Thyroid gland (tissue), 4 donors: ENCODE results near the gene LAMA2. TPM values are rescaled to one million over a fixed set of nuclear protein-coding genes. Genes with fewer than 3 reads are reported as not detected.

Experiments used
- DNase-seq, 2 donors: peaks; one replicate each; pipeline ENCODE4 v3.0.0-alpha.2; 2019
- H3K27ac ChIP-seq, 3 donors: fragments of 200-600 bp; sonication (generic); 1 replicate in 2 of 3; 2 replicates in 1 of 3; pipeline ENCODE4 v1.5.1; 2016 to 2019; ENCODE audit warnings: mild to moderate bottlenecking in 1 of 3, moderate library complexity in 1 of 3
- H3K27me3 ChIP-seq: fragments of 200-600 bp; sonication (generic); one replicate; pipeline ENCODE4 v1.5.1; 2019
- H3K36me3 ChIP-seq, 2 donors: fragments of 200-600 bp; sonication (generic); one replicate each; pipeline ENCODE4 v1.5.1; 2016 to 2019
- H3K4me1 ChIP-seq, 2 donors: fragments of 200-600 bp; sonication (generic); one replicate each; pipeline ENCODE4 v1.5.1; 2017 to 2019
- H3K4me3 ChIP-seq, 3 donors: fragments of 200-600 bp; sonication (generic); replicated peaks in 1 of 3; 1 replicate in 2 of 3; 2 replicates in 1 of 3; pipeline ENCODE4 v1.5.1; 2016; ENCODE audit warnings: mild to moderate bottlenecking in 1 of 3
- H3K9me3 ChIP-seq: fragments of 200-600 bp; sonication (generic); one replicate; pipeline ENCODE4 v1.5.1; 2017
- POLR2A ChIP-seq, 2 donors: fragments of 450-650 bp; IDR thresholded peaks; one replicate each; pipeline ENCODE4 v1.6.1; 2017; ENCODE audit warnings: antibody characterized with exemption in 2 of 2, mild to moderate bottlenecking in 2 of 2, moderate library complexity in 1 of 2
- WGBS, 2 donors: methylation state at CpG; one replicate each; pipeline ENCODE4 v1.1.5; 2017; 5-methylcytosine and 5-hydroxymethylcytosine counted together
- intact Hi-C: fragments of 100-400 bp; cut with DNase I; formaldehyde crosslinking; loops from one replicate; pipeline ENCODE4 v1.15.1; 2023
- total RNA-seq, 4 donors: library from RNA; depleted of rRNA; stranded (reverse); fragments of >200 nt; gene quantifications; one replicate each; pipeline ENCODE4 v1.2.3, GENCODE V29; 2016
- TF ChIP-seq, protein P1 (sequence below), 6 experiments: fragments of 200-600 bp in 3 of 6; fragments of 450-650 bp in 3 of 6; sonication (generic) in 3 of 6; IDR thresholded peaks; one replicate each; pipeline ENCODE4 v1.5.1; 2016 to 2019; ENCODE audit warnings: antibody characterized with exemption in 6 of 6, mild to moderate bottlenecking in 2 of 6, inconsistent platforms in 1 of 6, moderate library complexity in 1 of 6

LAMA2 gene
- total RNA-seq, 4 donors from 2014 or later: 41.4 to 117 (median 78.9) TPM

DNA sequence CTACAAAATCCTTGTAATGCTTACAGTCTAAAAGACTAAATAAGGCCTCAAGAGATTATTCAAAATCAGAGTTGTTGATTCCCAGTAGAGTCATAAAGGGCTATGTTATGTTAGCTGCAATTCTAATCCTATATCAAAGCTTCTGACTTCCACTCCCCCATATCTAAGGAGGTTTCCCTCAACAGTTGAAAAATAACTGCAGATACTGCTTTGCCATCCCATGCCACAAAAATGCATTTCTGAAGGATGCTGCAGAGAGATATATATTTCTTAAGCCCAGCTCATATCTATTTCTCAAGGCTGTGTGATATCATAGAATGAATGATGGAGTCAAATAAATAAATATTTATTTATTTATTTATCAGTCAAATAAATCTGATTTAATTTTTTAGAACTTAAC lies 332.3 kb downstream of the LAMA2 start:
- TF ChIP-seq, protein P1, sequence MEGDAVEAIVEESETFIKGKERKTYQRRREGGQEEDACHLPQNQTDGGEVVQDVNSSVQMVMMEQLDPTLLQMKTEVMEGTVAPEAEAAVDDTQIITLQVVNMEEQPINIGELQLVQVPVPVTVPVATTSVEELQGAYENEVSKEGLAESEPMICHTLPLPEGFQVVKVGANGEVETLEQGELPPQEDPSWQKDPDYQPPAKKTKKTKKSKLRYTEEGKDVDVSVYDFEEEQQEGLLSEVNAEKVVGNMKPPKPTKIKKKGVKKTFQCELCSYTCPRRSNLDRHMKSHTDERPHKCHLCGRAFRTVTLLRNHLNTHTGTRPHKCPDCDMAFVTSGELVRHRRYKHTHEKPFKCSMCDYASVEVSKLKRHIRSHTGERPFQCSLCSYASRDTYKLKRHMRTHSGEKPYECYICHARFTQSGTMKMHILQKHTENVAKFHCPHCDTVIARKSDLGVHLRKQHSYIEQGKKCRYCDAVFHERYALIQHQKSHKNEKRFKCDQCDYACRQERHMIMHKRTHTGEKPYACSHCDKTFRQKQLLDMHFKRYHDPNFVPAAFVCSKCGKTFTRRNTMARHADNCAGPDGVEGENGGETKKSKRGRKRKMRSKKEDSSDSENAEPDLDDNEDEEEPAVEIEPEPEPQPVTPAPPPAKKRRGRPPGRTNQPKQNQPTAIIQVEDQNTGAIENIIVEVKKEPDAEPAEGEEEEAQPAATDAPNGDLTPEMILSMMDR (IDR thresholded peaks at IDR 0.05): no peak
- no peaks in the 10 kb centered on the region for H3K27me3 ChIP-seq
- H3K4me1 ChIP-seq: no peaks in the 10 kb centered on the region
- H3K36me3 ChIP-seq: no peaks in the 10 kb centered on the region
- no peaks in the 10 kb centered on the region for H3K9me3 ChIP-seq
- intact Hi-C loops: no loop called here
- DNase-seq: no peak
- no peak overlapping the region for H3K4me3 ChIP-seq
- H3K27ac ChIP-seq: no peak overlapping the region

DNA sequence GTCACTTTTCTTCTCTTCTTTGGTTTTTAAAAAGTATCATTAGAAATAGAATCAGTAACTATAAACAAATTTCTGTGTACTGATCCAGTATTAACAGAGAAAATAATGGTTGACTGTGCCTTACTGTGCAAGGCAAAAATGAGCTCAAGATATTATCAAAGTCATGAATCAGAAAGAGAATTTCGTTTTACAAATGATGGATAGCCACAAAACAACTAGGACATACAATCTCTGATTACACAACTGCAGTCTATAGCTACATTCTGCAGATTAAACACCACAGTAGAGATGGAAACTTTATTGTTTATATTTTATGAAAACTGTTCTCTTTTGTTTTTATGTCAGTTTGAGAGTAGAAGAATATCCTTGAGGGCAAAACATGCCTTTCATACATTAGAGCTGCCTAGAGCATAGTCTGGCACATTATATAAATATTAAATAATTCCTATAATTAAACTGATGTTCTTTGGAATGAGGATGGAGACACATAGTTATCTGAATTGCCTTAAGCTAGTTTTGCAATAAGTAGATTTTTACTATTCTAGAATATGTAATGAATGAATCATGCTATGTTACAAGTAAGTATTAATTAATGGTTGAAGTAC lies 333.1 kb downstream of the LAMA2 start:
- no peak overlapping the region for H3K4me3 ChIP-seq
- no peak for DNase-seq
- no peaks in the 10 kb centered on the region for H3K9me3 ChIP-seq
- no peaks in the 10 kb centered on the region for H3K27me3 ChIP-seq
- H3K36me3 ChIP-seq: no peaks in the 10 kb centered on the region
- TF ChIP-seq, protein P1 (IDR thresholded peaks at IDR 0.05): no peak
- no peak for TF ChIP-seq POLR2A (IDR thresholded peaks at IDR 0.05)
- WGBS, 2 donors: 57 to 58% methylated on average over 1 of the region's 1 CpG
- no peak overlapping the region for H3K27ac ChIP-seq
- intact Hi-C loops: no loop called here
- no peaks in the 10 kb centered on the region for H3K4me1 ChIP-seq

DNA sequence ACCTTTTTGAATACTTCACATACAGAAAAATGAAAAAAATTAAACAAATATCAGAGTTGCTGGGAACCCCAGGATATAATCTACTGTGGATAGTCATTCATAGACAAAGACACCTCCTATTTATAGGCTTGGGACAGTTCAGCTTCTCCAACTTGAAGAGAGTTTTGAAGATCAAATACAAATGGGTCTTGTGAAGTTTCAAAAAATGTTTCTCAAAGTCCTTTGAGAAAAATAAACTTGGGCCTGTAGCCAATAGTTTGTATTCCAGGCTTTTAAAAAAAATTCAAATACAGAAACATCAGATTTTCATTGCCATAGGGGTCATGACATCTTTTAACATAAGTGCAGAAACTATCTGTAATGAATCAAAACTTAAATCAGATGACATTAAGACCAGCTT lies 334.8 kb downstream of the LAMA2 start:
- Histone ChIP-seq H3K4me1 (no peaks in the 10 kb centered on the region), H3K4me3 (no peak overlapping the region), H3K9me3 (no peaks in the 10 kb centered on the region), H3K36me3 (no peaks in the 10 kb centered on the region), H3K27ac (no peak overlapping the region), H3K27me3 (no peaks in the 10 kb centered on the region)
- DNase-seq: no peak
- intact Hi-C loops: no loop called here
- no peak for TF ChIP-seq POLR2A (IDR thresholded peaks at IDR 0.05)
- TF ChIP-seq, protein P1 (IDR thresholded peaks at IDR 0.05): no peak

DNA sequence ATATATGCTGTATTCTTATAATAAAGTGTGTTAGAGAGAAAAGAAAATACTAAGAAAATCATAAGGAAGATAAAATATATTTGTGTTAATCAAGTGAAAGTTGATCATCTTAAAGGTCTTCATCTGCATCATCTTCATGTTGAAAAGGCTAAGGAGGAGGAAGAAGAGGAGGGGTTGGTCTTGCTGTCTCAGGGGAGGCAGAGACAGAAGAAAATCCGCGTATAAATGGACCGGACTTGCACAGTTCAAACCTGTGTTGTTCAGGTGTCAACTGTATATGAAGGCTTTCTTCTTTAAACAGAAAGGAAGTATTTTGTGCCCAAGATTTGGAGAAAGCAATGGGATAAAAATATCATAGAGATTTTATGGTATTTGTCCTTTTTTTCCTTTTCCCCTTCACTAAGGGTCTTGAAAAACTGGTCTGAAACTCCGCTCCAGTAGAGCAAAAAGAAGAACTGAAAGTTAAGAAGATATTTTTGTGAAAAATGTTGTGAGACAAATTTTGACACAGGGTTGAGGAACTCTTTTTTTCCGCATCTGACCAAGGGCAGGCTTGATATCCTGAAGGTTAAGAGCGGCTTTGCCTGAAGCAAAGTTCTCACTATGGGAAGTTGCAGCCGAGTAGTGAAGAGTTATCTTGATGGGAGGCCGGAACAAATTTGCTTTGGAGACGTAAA lies 350.7 kb downstream of the LAMA2 start:
- no peaks in the 10 kb centered on the region for H3K9me3 ChIP-seq
- whole genome bisulfite sequencing, 2 donors: 92 to 95% methylated on average over 9 of the region's 9 CpGs
- no peaks in the 10 kb centered on the region for H3K4me1 ChIP-seq
- no peak for DNase-seq
- intact Hi-C loops: no loop called here
- TF ChIP-seq, protein P1 (IDR thresholded peaks at IDR 0.05): no peak
- TF ChIP-seq POLR2A (IDR thresholded peaks at IDR 0.05): no peak
- H3K27me3 ChIP-seq: no peaks in the 10 kb centered on the region
- H3K36me3 ChIP-seq: no peaks in the 10 kb centered on the region
- no peak overlapping the region for H3K4me3 ChIP-seq
- no peak overlapping the region for H3K27ac ChIP-seq

DNA sequence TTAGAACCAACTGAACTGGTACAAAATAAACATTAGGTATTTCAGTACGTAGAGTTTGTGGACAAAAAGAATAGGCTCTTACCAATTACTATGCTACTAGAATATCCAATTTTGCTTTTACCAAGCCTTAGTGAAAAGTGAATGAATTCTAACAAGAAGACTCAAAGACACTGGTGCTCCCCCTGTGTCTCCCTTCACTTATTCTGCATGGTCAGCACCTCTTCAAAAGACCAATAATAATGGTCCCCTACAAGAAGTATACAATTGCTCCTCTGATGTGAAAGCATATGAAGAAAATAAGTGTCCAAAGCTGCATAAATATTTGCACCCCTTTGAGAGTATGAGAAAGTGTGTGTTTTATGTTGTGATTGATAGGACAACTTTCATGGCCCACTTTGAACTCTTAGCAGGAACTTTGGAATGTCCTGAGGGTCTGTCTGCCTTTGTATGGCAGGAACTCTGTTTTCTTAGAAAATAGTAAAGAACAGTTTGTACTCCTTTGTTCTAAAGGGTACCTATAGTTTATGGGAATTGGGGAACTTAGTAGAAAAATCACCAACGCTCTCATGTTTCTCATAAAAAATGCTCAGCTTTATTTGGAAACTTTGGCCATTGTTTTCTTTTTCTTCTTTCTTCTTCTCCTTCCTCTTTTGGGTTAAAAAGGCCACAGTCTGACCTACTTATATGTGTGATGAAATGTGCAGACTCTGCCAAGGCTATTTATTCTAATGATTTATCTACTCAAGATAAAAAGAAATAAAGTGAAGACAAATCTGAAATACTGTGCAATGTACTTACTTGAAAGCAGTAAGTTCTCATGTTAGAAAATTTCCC lies 352.4 kb downstream of the LAMA2 start:
- Histone ChIP-seq H3K9me3 (no peaks in the 10 kb centered on the region), H3K27ac (no peak overlapping the region), H3K4me3 (no peak overlapping the region), H3K27me3 (no peaks in the 10 kb centered on the region), H3K4me1 (no peaks in the 10 kb centered on the region), H3K36me3 (no peaks in the 10 kb centered on the region)
- 41 to 54% methylated on average over 2 of the region's 2 CpGs for WGBS, 2 donors
- DNase-seq: no peak
- no peak for TF ChIP-seq POLR2A (IDR thresholded peaks at IDR 0.05)
- TF ChIP-seq, protein P1 (IDR thresholded peaks at IDR 0.05): no peak
- intact Hi-C loops: no loop called here
